Ishikawa (cell line): ENCODE data around the gene RXRA.

Experiments used
- CEBPB ChIP-seq: IDR thresholded peaks from 2 replicates; pipeline ENCODE4 v1.6.1; 2012
- EP300 ChIP-seq: IDR thresholded peaks from 2 replicates; pipeline ENCODE4 v1.6.1; 2012; ENCODE audit warnings: borderline replicate concordance
- MAX ChIP-seq: IDR thresholded peaks from 2 replicates; pipeline ENCODE4 v1.6.1; 2012
- RAD21 ChIP-seq: IDR thresholded peaks from 2 replicates; pipeline ENCODE4 v1.6.1; 2012; ENCODE audit warnings: low read depth
- REST ChIP-seq: IDR thresholded peaks from 2 replicates; pipeline ENCODE4 v1.6.1; 2012; ENCODE audit warnings: low read depth, mild to moderate bottlenecking
- TAF1 ChIP-seq: IDR thresholded peaks from 2 replicates; pipeline ENCODE4 v1.6.1; 2012; ENCODE audit warnings: low read depth, mild to moderate bottlenecking
- TCF12 ChIP-seq: IDR thresholded peaks from 2 replicates; pipeline ENCODE4 v1.6.1; 2012; ENCODE audit warnings: low read depth
- ZBTB7A ChIP-seq: IDR thresholded peaks from 2 replicates; pipeline ENCODE4 v1.6.1; 2012; ENCODE audit warnings: low read depth

- TF ChIP-seq EP300 (no peak), RAD21 (no peak), TAF1 (no peak), MAX (no peak), TCF12 (no peak), ZBTB7A (no peak), REST (no peak), CEBPB (no peak)
Measured at GRCh38 chr9:134414900-134415425, 88.7 kb downstream of the RXRA start.
